Gastroesophageal sphincter (tissue), 3 donors: Measurements from ENCODE around the gene ATF4.
"Not testable (repeated sequence)": the region's sequence is repeated elsewhere in the genome, so short reads cannot be mapped to it uniquely, and the experiment has no call there.

Experiments used
- CTCF ChIP-seq, 4 experiments: fragments of 200-600 bp in 2 of 4; fragments of 450-650 bp in 2 of 4; sonication (generic) in 1 of 4; IDR thresholded peaks; one replicate each; pipeline ENCODE4 v1.5.1; 2017 to 2019; ENCODE audit warnings: antibody characterized with exemption in 4 of 4, mild to moderate bottlenecking in 2 of 4, moderate library complexity in 2 of 4
- EP300 ChIP-seq: sonication (generic); formaldehyde crosslinking; IDR thresholded peaks from one replicate; pipeline ENCODE4 v1.6.1; 2017; ENCODE audit warnings: antibody characterized with exemption, mild to moderate bottlenecking
- POLR2A ChIP-seq, 2 donors: fragments of 450-650 bp; IDR thresholded peaks; one replicate each; pipeline ENCODE4 v1.6.1; 2017; ENCODE audit warnings: antibody characterized with exemption in 2 of 2, mild to moderate bottlenecking in 2 of 2, moderate library complexity in 1 of 2
- POLR2AphosphoS5 ChIP-seq: sonication (generic); formaldehyde crosslinking; IDR thresholded peaks from one replicate; pipeline ENCODE4 v1.6.1; 2017; ENCODE audit warnings: antibody characterized with exemption

GRCh38 chr22:39522091-39522490, 1.7 kb downstream of the ATF4 start:
- not testable (repeated sequence) for TF ChIP-seq POLR2AphosphoS5; CTCF (IDR thresholded peaks at IDR 0.05); EP300; POLR2A (IDR thresholded peaks at IDR 0.05)
